ENCODE data around the gene SNRPA1.

Gene SNRPA1

GRCh38 chr15:101318147-101318819, 23.2 kb upstream of the SNRPA1 start:
- Histone ChIP-seq H3K36me3 (ENCODE audit: insufficient read depth, low read length) (no peaks in the 10 kb centered on the region), H3K4me1 (ENCODE audit: control insufficient read depth, insufficient read depth, low read length, unreplicated experiment) (no peaks in the 10 kb centered on the region), H3K27me3 (ENCODE audit: insufficient read depth, low read length) (peaks cover 36% of the 10 kb centered on the region), H3K27ac (ENCODE audit: low read depth, low read length) (no peak overlapping the region), H3K79me2 (ENCODE audit: control insufficient read depth, insufficient read depth, low read length, unreplicated experiment) (no peaks in the 10 kb centered on the region), H2AFZ (ENCODE audit: low read length, unreplicated experiment) (no peak overlapping the region), H3K4me3 (ENCODE audit: low read depth, low read length) (no peak overlapping the region)

GRCh38 chr15:101317336-101317872, 22.4 kb upstream of the SNRPA1 start:
- Histone ChIP-seq H3K4me3 (ENCODE audit: low read depth, low read length) (no peak overlapping the region), H3K4me1 (ENCODE audit: control insufficient read depth, insufficient read depth, low read length, unreplicated experiment) (no peaks in the 10 kb centered on the region), H3K27me3 (ENCODE audit: insufficient read depth, low read length) (peaks cover 31% of the 10 kb centered on the region), H3K27ac (ENCODE audit: low read depth, low read length) (no peak overlapping the region), H2AFZ (ENCODE audit: low read length, unreplicated experiment) (no peak overlapping the region), H3K36me3 (ENCODE audit: insufficient read depth, low read length) (no peaks in the 10 kb centered on the region), H3K79me2 (ENCODE audit: control insufficient read depth, insufficient read depth, low read length, unreplicated experiment) (no peaks in the 10 kb centered on the region)

- no peak overlapping the region for H3K27ac ChIP-seq (ENCODE audit: low read depth, low read length)
- H2AFZ ChIP-seq (ENCODE audit: low read length, unreplicated experiment): no peak overlapping the region
- H3K4me3 ChIP-seq (ENCODE audit: low read depth, low read length): no peak overlapping the region
- no peaks in the 10 kb centered on the region for H3K79me2 ChIP-seq (ENCODE audit: control insufficient read depth, insufficient read depth, low read length, unreplicated experiment)
- no peaks in the 10 kb centered on the region for H3K36me3 ChIP-seq (ENCODE audit: insufficient read depth, low read length)
- H3K4me1 ChIP-seq (ENCODE audit: control insufficient read depth, insufficient read depth, low read length, unreplicated experiment): no peaks in the 10 kb centered on the region
- peaks cover 22% of the 10 kb centered on the region for H3K27me3 ChIP-seq (ENCODE audit: insufficient read depth, low read length)
Measured at GRCh38 chr15:101316529-101316928, 21.5 kb upstream of the SNRPA1 start.

GRCh38 chr15:101315736-101316135, 20.7 kb upstream of the SNRPA1 start:
- Histone ChIP-seq H3K4me1 (ENCODE audit: control insufficient read depth, insufficient read depth, low read length, unreplicated experiment) (no peaks in the 10 kb centered on the region), H3K27ac (ENCODE audit: low read depth, low read length) (no peak overlapping the region), H3K36me3 (ENCODE audit: insufficient read depth, low read length) (no peaks in the 10 kb centered on the region), H2AFZ (ENCODE audit: low read length, unreplicated experiment) (no peak overlapping the region), H3K27me3 (ENCODE audit: insufficient read depth, low read length) (peaks cover 15% of the 10 kb centered on the region), H3K79me2 (ENCODE audit: control insufficient read depth, insufficient read depth, low read length, unreplicated experiment) (no peaks in the 10 kb centered on the region), H3K4me3 (ENCODE audit: low read depth, low read length) (no peak overlapping the region)

- Histone ChIP-seq H3K4me3 (ENCODE audit: low read depth, low read length) (no peak overlapping the region), H3K27me3 (ENCODE audit: insufficient read depth, low read length) (peaks cover 11% of the 10 kb centered on the region), H3K36me3 (ENCODE audit: insufficient read depth, low read length) (no peaks in the 10 kb centered on the region), H3K79me2 (ENCODE audit: control insufficient read depth, insufficient read depth, low read length, unreplicated experiment) (no peaks in the 10 kb centered on the region), H2AFZ (ENCODE audit: low read length, unreplicated experiment) (no peak overlapping the region), H3K27ac (ENCODE audit: low read depth, low read length) (no peak overlapping the region), H3K4me1 (ENCODE audit: control insufficient read depth, insufficient read depth, low read length, unreplicated experiment) (no peaks in the 10 kb centered on the region)
Measured at GRCh38 chr15:101314336-101315125, 19.5 kb upstream of the SNRPA1 start.

GRCh38 chr15:101313041-101313761, 18.2 kb upstream of the SNRPA1 start:
- no peaks in the 10 kb centered on the region for H3K36me3 ChIP-seq (ENCODE audit: insufficient read depth, low read length)

GRCh38 chr15:101310508-101310907, 15.5 kb upstream of the SNRPA1 start:
- no peaks in the 10 kb centered on the region; the same call in 1 of the 2 replicates for H3K27me3 ChIP-seq (ENCODE audit: insufficient read depth, low read length)

More at GRCh38 chr15:101313041-101313761, 18.2 kb upstream of the SNRPA1 start:
- Histone ChIP-seq H3K4me3 (ENCODE audit: low read depth, low read length) (no peak overlapping the region), H3K4me1 (ENCODE audit: control insufficient read depth, insufficient read depth, low read length, unreplicated experiment) (no peaks in the 10 kb centered on the region), H3K79me2 (ENCODE audit: control insufficient read depth, insufficient read depth, low read length, unreplicated experiment) (no peaks in the 10 kb centered on the region), H3K27me3 (ENCODE audit: insufficient read depth, low read length) (no peaks in the 10 kb centered on the region; the same call in 1 of the 2 replicates), H2AFZ (ENCODE audit: low read length, unreplicated experiment) (no peak overlapping the region), H3K27ac (ENCODE audit: low read depth, low read length) (no peak overlapping the region)

GRCh38 chr15:101310161-101310480, 15.1 kb upstream of the SNRPA1 start:
- H2AFZ ChIP-seq (ENCODE audit: low read length, unreplicated experiment): no peak overlapping the region
- H3K4me3 ChIP-seq (ENCODE audit: low read depth, low read length): no peak overlapping the region

More at GRCh38 chr15:101310508-101310907, 15.5 kb upstream of the SNRPA1 start:
- Histone ChIP-seq H3K4me1 (ENCODE audit: control insufficient read depth, insufficient read depth, low read length, unreplicated experiment) (no peaks in the 10 kb centered on the region), H2AFZ (ENCODE audit: low read length, unreplicated experiment) (no peak overlapping the region), H3K27ac (ENCODE audit: low read depth, low read length) (no peak overlapping the region), H3K79me2 (ENCODE audit: control insufficient read depth, insufficient read depth, low read length, unreplicated experiment) (no peaks in the 10 kb centered on the region), H3K4me3 (ENCODE audit: low read depth, low read length) (no peak overlapping the region), H3K36me3 (ENCODE audit: insufficient read depth, low read length) (no peaks in the 10 kb centered on the region)

GRCh38 chr15:101309436-101310160, 14.6 kb upstream of the SNRPA1 start:
- Histone ChIP-seq H3K27ac (ENCODE audit: low read depth, low read length) (no peak overlapping the region), H3K4me3 (ENCODE audit: low read depth, low read length) (no peak overlapping the region), H3K36me3 (ENCODE audit: insufficient read depth, low read length) (no peaks in the 10 kb centered on the region), H3K27me3 (ENCODE audit: insufficient read depth, low read length) (no peaks in the 10 kb centered on the region), H2AFZ (ENCODE audit: low read length, unreplicated experiment) (no peak overlapping the region), H3K4me1 (ENCODE audit: control insufficient read depth, insufficient read depth, low read length, unreplicated experiment) (no peaks in the 10 kb centered on the region), H3K79me2 (ENCODE audit: control insufficient read depth, insufficient read depth, low read length, unreplicated experiment) (no peaks in the 10 kb centered on the region)

More at GRCh38 chr15:101310161-101310480, 15.1 kb upstream of the SNRPA1 start:
- Histone ChIP-seq H3K36me3 (ENCODE audit: insufficient read depth, low read length) (no peaks in the 10 kb centered on the region), H3K79me2 (ENCODE audit: control insufficient read depth, insufficient read depth, low read length, unreplicated experiment) (no peaks in the 10 kb centered on the region), H3K4me1 (ENCODE audit: control insufficient read depth, insufficient read depth, low read length, unreplicated experiment) (no peaks in the 10 kb centered on the region), H3K27me3 (ENCODE audit: insufficient read depth, low read length) (no peaks in the 10 kb centered on the region), H3K27ac (ENCODE audit: low read depth, low read length) (no peak overlapping the region)

All from ACC112 (cell line).